HG02623 (cell line): ENCODE measurements around the gene MYLK.

Experiments
- ATAC-seq: cut with Tn5 transposase; IDR thresholded peaks from one replicate; pipeline ENCODE4 v1.9.1; 2021; ENCODE audit warnings: moderate library complexity; ENCODE audit not compliant: unreplicated experiment

MYLK gene

GRCh38 chr3:123778991-123779622 is 105.0 kb downstream of the MYLK start:
- no peak for ATAC-seq

DNA sequence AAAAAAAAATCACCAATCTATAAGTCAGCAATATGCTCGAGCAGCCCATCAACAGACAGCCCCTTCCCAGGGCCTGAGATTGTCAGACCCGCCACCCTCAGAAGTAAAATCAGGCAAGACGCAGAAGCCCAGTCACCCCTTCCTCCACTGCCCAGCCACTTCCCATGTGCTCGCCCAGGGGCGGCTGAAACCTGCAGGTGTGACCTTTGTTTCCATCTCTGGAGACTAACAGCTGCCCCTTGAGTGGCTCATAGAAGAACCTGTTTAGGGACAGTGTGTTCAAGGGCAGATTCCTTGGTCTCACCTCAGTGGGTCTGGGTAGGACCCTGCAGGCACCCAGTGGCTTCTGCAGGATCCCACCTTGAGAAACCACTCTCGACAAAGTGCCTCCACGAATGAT is 105.6 kb downstream of the MYLK start:
- ATAC-seq: no peak

DNA sequence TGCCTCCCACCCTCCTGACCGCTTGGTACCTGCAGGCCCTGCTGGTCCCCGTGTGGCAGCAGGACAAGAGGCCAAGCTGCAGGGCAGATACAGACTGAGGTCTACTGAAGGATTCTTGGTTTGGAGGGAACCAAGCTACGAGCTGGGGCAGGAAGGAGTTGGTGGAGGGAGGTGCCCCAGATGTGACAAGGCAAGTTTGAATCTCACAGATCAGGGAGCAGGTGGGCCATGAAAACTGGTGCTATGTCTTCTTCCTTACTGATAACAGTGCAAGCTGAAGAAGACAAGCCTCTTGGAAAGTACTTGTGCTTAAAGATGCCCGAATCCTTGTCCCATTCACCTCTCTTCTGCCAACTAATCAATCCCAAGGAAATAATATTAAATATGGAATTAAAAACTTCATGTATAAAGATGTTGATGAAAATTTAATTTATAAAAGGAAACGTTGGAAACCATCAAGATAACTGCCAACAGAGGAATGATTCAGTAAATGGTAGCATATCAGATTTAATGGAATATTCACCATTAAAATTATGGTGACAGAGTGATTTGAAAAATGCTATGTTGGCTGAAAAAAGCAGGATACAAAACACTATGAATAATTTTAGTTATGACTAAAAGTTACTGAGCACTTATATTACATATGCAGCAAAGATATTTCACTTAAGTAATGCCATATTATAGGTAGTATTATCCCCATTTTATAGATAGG is 107.9 kb downstream of the MYLK start:
- ATAC-seq: no peak

GRCh38 chr3:123774474-123774873 is 109.7 kb downstream of the MYLK start:
- ATAC-seq: no peak

GRCh38 chr3:123773681-123774431 is 110.3 kb downstream of the MYLK start:
- no peak for ATAC-seq

GRCh38 chr3:123769356-123769743 is 114.8 kb downstream of the MYLK start:
- ATAC-seq: no peak

DNA sequence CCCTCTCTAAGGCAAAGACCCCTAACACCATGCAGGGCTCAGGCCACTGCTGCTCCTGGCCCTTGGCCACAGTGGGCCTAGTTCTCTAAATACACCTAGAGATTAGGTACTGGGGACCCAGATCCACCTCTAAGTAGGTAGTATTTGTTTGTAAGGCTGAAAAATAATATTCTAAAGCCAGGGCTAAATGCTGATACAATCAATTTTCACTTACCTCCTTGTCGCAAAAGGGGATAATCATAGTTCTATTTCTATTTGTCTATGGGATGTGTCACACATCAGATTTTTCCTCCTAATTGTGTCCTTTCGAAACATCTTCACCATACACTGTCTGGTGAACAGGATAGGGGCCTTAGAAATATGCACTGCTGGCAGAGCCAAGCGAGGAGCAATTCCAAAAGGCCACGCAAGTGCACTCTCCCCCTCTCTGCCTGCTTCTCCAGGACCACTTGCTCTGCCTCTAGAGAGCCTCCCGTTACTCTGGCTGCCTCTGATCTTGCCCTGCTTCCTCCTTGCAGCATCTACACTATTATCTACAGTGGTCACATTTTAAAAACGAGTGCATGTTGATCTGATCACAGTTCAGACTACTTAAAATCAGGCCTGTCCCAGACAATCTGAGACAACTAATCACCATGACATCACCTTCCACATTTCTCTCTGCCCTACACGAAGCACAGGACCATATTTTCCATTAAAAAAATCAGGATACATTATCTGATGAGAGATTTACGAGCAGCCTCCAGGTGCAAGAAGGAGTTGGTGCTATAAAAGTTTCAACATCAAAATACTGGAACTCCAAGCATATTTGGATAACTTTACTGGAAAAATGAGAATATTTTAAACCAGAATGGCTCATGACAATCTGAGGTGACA is 115.4 kb downstream of the MYLK start:
- no peak for ATAC-seq

DNA sequence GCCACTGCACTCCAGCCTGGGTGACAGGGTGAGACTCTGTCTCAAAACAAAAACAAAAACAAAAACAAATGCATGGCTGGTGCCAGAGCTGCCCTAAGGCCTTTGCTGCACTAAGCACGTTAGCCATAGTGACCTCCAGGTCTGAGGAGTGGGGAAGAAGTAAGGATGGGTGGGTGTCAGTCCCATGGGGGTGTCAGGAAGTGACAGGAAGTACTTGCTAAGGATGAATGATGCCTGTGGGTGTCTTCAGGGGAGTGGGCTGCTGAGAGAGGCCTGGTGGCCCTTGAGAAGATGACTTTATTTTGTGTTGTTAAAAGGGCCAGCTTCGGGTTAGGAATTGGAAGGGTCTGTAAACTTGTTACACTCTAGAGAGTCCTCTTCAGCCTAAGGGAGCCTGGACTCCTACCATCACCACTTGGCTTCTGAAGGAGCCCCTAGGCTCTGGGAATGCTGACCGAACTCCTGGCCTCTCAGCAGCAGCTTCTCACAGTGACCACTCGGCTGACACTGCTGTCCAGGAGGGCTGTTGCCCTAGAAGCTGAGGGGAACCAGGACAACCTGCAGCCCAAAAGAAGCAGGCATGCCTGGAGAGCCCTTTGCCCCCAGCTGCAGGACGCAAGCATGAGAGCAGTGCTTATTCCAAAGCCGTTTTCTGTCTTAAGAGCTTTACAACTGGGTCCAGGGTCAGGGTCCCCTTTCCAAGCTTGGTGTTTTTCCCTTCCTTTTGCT is 116.4 kb downstream of the MYLK start:
- no peak for ATAC-seq

DNA sequence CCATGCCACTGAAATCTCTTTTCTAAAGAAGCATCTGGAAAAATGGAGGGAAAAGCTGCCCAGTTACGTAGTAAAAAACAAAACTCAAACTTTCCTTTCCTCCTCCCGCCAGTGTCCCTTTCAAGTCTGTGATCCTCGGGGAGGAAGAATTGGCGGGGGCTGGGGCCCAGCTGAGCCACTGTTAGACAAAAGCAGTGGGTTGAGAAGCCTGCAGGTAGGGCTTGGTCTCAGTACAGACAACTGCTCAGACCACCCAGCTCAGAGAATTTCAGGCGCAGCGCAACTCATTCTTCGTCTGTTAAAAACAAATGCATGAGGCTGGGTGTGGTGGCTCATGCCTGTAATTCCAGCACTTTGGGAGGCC is 117.1 kb downstream of the MYLK start:
- ATAC-seq: no peak

- no peak for ATAC-seq
Observed at GRCh38 chr3:123766193-123767008, 117.7 kb downstream of the MYLK start.

DNA sequence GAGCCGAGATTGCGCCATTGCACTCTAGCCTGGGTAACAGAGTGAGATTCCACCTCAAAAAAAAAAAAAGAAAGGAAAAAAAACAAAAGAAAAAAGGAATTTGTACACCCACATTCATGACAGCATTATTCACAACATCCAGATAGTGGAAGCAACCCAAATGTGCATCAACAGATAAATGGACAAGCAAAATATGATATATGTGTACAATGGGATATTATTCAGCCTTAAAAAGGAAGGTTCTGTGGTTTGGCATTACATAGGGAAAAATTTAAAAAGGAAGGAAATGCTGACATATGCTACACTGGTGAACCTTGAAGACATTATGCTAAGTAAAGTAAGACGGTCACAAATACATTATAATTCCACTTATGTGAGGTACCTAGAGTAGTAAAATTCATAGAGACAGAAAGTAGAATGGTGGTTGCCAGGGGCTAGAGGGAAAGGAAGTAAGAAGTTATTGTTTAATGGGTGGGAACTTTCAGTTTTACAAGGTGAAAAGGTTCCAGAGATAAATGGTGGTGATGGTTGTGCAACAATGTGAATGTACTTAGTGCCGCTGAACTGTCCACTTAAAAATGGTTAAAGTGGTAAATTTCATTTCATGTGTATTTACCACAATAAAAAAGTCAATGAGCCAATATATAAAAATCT is 118.5 kb downstream of the MYLK start:
- no peak for ATAC-seq

- no peak for ATAC-seq
Observed at GRCh38 chr3:123764647-123765046, 119.5 kb downstream of the MYLK start.

DNA sequence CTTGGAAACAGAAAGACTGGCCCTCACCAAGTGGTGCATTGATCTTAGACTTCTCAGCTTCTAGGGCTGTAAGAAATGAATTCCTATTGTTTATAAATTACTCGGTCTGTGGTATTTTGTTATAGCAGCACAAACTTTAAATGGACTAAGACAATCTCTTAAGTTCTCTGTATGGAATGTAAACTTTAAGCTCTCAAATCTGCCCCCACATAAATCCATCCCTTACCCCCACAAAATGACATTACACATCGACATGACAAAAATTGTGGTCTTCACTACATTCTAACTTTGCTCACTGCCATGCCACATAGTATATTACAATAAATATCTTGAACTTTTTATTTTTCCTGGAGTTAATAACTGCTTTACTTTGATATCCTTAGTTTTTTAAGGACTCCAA is 121.3 kb downstream of the MYLK start:
- ATAC-seq: no peak

- ATAC-seq: no peak
Observed at GRCh38 chr3:123760817-123761216, 123.3 kb downstream of the MYLK start.

DNA sequence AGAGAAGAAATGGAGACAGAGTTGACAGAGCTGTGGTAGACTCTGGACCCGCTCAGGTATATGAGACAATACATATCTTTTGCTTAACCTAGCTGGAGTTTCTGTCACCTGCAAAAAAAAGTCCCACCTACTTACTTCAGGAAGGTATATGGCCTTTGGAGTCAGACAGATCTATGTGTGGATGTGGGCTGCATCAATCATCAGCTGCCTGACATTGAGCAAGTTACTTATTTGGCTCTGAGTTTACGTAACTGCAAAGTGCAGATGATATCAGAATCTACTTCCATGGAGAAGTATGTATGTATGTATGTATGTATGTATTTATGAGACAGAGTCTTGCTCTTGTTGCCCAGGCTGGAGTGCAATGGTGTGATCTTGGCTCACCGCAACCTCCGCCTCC is 124.3 kb downstream of the MYLK start:
- ATAC-seq: no peak

DNA sequence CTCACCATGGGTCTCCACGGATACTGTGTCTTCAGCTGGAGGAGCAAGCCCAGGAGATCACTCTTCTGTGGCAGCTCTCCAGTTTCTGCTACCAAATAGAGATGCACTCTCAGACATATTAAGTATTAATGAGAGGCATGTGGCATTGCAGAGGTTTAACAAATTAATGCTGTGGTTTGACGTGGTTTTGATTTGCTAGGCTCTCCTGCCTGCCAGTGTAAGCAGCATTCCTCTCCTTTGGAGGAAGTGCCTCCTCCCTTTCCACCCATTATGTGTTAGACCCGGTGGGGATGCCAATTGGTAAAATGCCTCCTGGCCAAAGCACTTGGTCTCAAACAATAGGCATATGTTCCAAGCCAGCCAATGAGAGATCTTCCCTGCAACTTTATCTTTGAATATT is 124.8 kb downstream of the MYLK start:
- ATAC-seq: no peak

- ATAC-seq: no peak
Observed at GRCh38 chr3:123758081-123758564, 126.0 kb downstream of the MYLK start.

DNA sequence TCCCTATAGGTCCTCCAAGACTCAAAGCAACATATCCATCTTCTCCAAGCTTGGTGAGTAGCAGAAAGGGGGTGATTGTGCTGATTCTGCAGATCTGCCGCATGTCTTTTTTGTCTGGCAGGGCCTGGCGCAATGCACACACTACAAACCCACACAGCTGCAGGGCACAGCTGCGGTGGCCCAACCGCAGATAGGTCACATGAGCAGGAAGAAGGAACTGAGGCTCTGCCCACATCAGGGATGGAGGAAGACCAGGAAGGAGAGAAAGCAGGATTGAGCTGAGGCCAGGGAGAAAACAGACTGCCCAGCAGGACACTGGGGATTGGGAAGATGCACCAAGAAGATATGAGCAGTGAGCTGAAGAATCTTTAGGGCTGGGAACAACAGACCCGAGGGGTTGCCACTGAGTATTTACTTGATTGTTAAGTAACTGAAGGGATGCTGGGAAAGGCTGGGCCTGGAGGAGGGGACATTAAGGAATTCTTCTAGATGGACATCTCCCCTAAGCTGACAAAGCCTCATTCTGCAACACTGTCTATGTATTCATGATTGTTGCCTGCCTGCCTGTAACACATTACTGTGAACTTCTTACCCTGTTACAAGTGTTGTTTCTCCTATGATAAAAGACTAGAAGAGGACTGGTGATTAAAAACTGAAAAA is 126.7 kb downstream of the MYLK start:
- no peak for ATAC-seq

DNA sequence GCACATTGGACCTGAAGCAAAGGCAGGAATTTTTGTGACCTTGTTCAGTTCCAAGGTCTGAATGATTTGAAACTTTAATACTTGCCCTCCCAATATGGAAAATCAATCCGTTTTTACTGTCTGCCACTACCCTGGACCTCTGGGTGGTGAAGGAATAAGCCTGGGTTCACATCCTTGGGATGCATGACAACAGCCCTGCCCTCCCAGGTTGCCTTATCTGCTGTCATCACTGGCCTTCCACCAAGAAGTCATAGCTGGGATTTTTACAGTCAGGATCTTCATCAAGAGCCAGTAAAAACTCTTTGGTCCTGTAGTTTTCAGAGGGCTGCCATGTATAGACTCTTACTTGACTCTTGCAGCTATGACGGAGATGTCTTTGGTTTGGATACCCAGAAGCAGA is 128.6 kb downstream of the MYLK start:
- no peak for ATAC-seq
